Skeletal muscle satellite cell (primary cell): ENCODE results near the gene MPP3.

Source experiments
- H3K27me3 ChIP-seq: 2 replicates; pipeline ENCODE4 v1.7.0; 2013; ENCODE audit warnings: low read length; ENCODE audit not compliant: control insufficient read depth, insufficient read depth
- H3K36me3 ChIP-seq: 2 replicates; pipeline ENCODE4 v1.7.0; 2013; ENCODE audit warnings: mild to moderate bottlenecking, control low read depth, low read length; ENCODE audit not compliant: insufficient read depth
- H3K4me1 ChIP-seq: 2 replicates; pipeline ENCODE4 v1.7.0; 2013; ENCODE audit warnings: low read length; ENCODE audit not compliant: control insufficient read depth, insufficient read depth
- H3K4me2 ChIP-seq: 2 replicates; pipeline ENCODE4 v1.7.0; 2013; ENCODE audit warnings: mild to moderate bottlenecking, low read length
- H3K4me3 ChIP-seq: 2 replicates; pipeline ENCODE4 v1.7.0; 2013; ENCODE audit warnings: low read length
- H3K9ac ChIP-seq: 2 replicates; pipeline ENCODE4 v1.7.0; 2013; ENCODE audit warnings: mild to moderate bottlenecking, low read depth, low read length, moderate library complexity
- H3K9me3 ChIP-seq: replicated peaks from 2 replicates; pipeline ENCODE4 v1.7.0; 2013; ENCODE audit warnings: mild to moderate bottlenecking, control low read depth, low read length

MPP3 gene

DNA sequence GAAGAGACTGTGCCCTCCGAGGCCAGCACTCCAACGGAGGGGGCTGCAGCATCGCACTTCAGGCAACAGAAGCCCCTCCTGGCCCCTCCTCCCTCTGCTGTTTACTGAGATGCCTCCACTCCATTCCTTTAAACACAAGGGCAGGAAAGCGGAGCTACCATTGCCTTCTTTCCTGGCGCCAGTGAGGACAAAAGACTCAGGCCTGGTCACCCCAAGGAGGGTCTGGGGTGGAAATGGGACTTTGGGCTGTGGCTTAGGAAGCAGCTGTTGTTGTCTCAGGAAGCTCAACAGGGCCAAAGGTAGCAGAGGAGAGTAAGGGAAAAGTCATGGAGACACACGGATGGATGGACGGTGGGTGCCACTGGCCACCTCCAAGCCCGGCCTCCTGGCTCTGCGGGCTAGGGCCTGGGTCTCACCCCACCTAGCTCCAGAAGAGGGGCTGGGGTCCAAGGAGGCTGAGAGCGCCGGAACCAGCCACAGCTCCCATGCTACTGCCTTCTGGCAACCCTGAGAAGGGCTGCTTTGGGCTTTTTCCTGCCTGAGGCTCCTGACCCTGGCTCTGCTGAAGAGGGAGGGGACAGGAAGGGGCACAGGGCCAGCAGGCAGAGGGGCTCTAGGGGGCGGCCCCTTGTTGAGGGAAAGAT lies 25.1 kb upstream of the MPP3 start:
- H3K4me1 ChIP-seq: no peaks in the 10 kb centered on the region
- no peak overlapping the region for H3K9ac ChIP-seq
- H3K4me3 ChIP-seq: no peak overlapping the region
- H3K27me3 ChIP-seq: peaks cover 88% of the 10 kb centered on the region
- no peaks in the 10 kb centered on the region for H3K9me3 ChIP-seq
- no peaks in the 10 kb centered on the region for H3K36me3 ChIP-seq
- no peak overlapping the region for H3K4me2 ChIP-seq

DNA sequence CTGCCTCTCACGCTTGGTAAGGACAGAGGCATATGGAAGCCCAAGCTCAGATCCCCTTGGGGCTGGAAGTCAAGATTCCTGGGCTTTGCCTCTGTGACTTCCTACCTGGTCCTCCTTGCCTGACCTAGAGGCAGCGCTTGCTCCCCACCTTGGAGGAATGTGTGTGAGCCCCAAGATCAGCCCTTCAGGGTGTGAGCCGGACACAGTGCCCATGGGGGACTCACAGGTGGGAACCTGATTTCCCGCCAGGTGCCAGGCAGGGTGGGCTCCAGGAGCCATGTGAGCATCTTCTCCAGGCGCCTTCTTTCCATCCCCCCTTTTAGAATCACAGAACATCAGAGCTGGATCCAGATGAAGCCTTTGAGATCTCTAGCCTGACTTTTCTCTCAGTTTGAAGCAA lies 24.2 kb upstream of the MPP3 start:
- H3K4me1 ChIP-seq: no peaks in the 10 kb centered on the region
- H3K4me3 ChIP-seq: no peak overlapping the region
- no peak overlapping the region for H3K9ac ChIP-seq
- no peaks in the 10 kb centered on the region for H3K36me3 ChIP-seq
- peaks cover 88% of the 10 kb centered on the region for H3K27me3 ChIP-seq
- H3K4me2 ChIP-seq: no peak overlapping the region
- H3K9me3 ChIP-seq: no peaks in the 10 kb centered on the region

DNA sequence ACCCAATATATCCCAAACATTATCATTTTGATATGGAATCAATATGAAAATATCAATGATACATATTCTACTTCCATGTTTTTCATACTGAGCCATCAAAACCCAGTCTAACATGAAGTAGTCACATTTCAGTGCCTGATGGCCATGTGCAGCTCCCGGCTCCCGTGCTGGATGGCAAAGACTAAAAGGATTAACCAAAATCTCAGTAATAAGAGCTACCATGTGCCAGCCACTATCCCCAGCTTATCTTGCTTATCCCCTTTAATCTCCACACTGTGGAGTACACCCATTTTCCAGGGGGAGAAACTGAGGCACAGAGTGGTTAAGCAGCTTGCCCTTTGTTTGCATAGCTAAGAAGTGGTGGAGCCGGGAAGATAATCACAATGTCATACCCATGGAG lies 23.2 kb upstream of the MPP3 start:
- Histone ChIP-seq H3K9ac (no peak overlapping the region), H3K4me1 (no peaks in the 10 kb centered on the region), H3K4me3 (no peak overlapping the region), H3K4me2 (no peak overlapping the region), H3K36me3 (no peaks in the 10 kb centered on the region), H3K27me3 (peaks cover 89% of the 10 kb centered on the region), H3K9me3 (no peaks in the 10 kb centered on the region)

DNA sequence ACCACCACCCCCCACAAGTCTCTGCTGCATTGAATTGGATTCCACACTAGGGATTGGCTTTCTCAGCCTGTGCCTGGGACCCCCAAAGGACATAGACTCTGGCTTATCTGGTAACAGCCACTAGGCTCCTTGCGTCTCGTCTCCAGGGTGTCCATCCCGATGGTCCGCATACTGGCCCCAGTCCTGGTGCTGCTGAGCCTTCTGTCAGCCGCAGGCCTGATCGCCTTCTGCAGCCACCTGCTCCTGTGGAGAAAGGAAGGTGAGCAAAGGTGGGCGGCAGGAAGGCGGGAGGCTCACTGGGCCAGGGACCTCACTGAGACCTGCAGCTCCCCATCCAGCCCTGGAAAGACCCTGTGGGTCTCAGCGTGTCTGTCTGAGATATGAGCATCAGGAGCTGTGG lies 22.1 kb upstream of the MPP3 start:
- Histone ChIP-seq H3K4me3 (no peak overlapping the region), H3K9ac (no peak overlapping the region), H3K4me2 (no peak overlapping the region), H3K36me3 (no peaks in the 10 kb centered on the region), H3K4me1 (no peaks in the 10 kb centered on the region), H3K9me3 (no peaks in the 10 kb centered on the region), H3K27me3 (peaks cover 88% of the 10 kb centered on the region)

DNA sequence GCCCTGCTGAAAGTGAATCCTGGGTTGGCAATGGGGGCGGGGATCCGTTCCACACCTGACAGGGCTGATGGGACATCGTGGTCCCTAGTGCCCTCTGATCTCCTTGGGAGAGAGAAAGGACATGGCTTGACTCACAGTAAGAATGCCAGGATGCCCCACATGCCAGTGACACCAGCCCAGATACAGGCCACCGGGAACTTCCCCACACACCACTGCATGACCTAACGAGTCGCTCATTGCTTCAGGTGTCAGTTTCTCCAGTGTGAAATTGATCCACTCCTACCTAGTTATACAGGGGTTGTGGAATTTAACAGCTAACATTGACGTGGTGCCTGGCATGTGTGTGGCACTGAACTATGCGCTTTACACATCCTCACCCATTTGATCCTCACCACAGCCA lies 21.6 kb upstream of the MPP3 start:
- no peaks in the 10 kb centered on the region for H3K36me3 ChIP-seq
- no peak overlapping the region for H3K4me3 ChIP-seq
- no peak overlapping the region for H3K4me2 ChIP-seq
- H3K27me3 ChIP-seq: peaks cover 90% of the 10 kb centered on the region
- no peaks in the 10 kb centered on the region for H3K9me3 ChIP-seq
- no peaks in the 10 kb centered on the region for H3K4me1 ChIP-seq
- H3K9ac ChIP-seq: no peak overlapping the region

DNA sequence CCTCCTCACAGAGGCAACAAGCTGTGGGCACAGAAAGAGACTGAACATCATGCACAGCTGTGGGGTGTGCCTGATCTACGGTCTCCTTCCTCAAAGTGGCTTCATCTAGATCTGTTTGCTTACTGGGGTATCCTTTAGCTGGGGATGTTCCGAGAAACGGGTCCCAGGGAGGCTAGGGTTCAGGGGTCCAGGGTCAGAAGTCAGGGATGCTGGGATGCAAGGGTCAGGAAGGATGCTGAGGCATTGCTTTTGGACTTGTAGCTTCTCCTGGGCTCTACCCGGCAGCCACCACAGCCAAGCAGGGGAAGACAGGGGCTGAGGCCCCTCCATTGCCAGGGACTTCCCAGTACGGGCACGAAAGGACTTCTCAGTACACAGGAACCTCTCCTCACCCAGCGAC lies 20.6 kb upstream of the MPP3 start:
- no peak overlapping the region for H3K4me3 ChIP-seq
- no peaks in the 10 kb centered on the region for H3K4me1 ChIP-seq
- no peaks in the 10 kb centered on the region for H3K9me3 ChIP-seq
- no peaks in the 10 kb centered on the region for H3K36me3 ChIP-seq
- H3K4me2 ChIP-seq: no peak overlapping the region
- peaks cover 90% of the 10 kb centered on the region for H3K27me3 ChIP-seq
- H3K9ac ChIP-seq: no peak overlapping the region

DNA sequence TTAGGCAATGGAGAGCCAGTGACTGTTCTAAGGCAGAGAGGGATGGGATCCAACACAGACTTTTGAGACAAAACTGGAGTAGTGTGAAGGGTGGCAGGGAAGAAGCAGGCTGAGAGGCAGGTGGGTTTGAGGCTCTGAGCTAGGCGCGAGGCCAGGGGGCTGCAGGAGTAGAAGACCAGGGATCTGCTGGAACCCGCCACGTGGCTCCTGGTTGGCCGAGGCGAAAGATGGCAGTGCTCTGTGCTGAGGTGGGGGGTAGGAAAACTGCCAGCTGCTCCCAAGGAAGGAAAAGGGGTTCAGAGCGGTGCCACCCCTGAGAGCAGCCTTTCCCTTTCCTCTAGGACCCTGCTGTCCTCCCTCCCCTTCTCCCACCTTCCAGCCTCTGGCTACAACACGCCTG lies 19.6 kb upstream of the MPP3 start:
- Histone ChIP-seq H3K27me3 (peaks cover 87% of the 10 kb centered on the region), H3K4me2 (no peak overlapping the region), H3K4me1 (no peaks in the 10 kb centered on the region), H3K9me3 (no peaks in the 10 kb centered on the region), H3K4me3 (no peak overlapping the region), H3K9ac (no peak overlapping the region), H3K36me3 (no peaks in the 10 kb centered on the region)

DNA sequence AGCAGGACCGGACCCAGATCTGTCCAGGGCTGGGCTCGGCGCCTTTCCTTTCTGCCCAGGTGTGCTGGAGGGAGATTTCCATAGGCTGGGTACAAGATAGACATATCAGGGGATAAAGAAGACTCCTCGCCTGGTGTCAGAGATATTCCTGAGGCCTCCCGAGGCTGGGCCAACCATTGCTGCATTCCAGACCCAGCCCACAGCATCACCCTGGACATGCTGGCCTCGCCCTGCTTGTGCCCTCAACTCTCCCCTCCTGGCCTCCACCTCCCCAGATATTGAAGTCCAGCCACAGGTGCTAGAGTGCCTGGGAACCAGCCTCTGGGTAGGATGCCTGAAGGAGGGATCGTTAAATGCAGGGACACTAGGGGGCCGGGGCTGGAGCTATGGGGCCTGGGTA lies 16.2 kb upstream of the MPP3 start:
- no peaks in the 10 kb centered on the region for H3K4me1 ChIP-seq
- no peaks in the 10 kb centered on the region for H3K36me3 ChIP-seq
- no peak overlapping the region for H3K9ac ChIP-seq
- no peaks in the 10 kb centered on the region for H3K9me3 ChIP-seq
- H3K4me2 ChIP-seq: no peak overlapping the region
- H3K27me3 ChIP-seq: peaks cover 56% of the 10 kb centered on the region
- H3K4me3 ChIP-seq: no peak overlapping the region

DNA sequence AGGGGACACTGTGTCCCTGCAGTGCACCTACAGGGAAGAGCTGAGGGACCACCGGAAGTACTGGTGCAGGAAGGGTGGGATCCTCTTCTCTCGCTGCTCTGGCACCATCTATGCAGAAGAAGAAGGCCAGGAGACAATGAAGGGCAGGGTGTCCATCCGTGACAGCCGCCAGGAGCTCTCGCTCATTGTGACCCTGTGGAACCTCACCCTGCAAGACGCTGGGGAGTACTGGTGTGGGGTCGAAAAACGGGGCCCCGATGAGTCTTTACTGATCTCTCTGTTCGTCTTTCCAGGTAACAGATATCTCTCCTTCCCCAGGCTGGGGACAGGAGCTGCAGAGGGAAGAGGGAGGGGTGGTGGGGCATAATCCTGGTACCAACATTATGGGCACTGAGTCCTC lies 15.7 kb upstream of the MPP3 start:
- Histone ChIP-seq H3K4me3 (no peak overlapping the region), H3K4me1 (no peaks in the 10 kb centered on the region), H3K4me2 (no peak overlapping the region), H3K9me3 (no peaks in the 10 kb centered on the region), H3K27me3 (peaks cover 52% of the 10 kb centered on the region), H3K9ac (no peak overlapping the region), H3K36me3 (no peaks in the 10 kb centered on the region)

DNA sequence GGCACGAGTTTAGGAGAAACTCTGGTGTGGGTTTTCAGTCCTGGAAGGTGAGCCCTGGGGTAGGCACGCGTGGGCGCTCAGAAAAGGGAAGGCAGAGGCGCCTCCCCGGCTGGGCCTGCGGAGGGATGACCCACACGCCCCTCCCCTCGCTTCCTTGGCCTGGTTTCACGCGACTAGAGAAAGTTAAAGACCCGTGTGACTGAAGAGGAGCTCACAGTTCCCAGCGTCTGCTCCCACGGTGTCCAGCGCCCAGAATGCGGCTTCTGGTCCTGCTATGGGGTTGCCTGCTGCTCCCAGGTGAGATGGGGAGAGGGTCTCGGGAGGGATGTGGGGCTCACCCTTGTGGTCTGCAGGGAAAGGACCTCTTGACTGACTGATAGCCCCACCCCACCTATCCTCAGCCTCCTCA lies 14.0 kb upstream of the MPP3 start, which contains the start of gene CD300LG:
TSS of gene CD300LG (plus strand) at position 214 of the 409 bp plus-strand sequence. CDS start at position 255, 41 bp downstream.
- H3K9me3 ChIP-seq: no peaks in the 10 kb centered on the region
- H3K9ac ChIP-seq: no peak within 1 kb of the TSS
- H3K4me2 ChIP-seq: no peak within 1 kb of the TSS
- no peak within 1 kb of the TSS for H3K4me3 ChIP-seq
- peaks cover 37% of the 10 kb centered on the region for H3K27me3 ChIP-seq
- H3K4me1 ChIP-seq: peaks cover 3% of the 10 kb centered on the region
- H3K36me3 ChIP-seq: no peaks in the 10 kb centered on the region

DNA sequence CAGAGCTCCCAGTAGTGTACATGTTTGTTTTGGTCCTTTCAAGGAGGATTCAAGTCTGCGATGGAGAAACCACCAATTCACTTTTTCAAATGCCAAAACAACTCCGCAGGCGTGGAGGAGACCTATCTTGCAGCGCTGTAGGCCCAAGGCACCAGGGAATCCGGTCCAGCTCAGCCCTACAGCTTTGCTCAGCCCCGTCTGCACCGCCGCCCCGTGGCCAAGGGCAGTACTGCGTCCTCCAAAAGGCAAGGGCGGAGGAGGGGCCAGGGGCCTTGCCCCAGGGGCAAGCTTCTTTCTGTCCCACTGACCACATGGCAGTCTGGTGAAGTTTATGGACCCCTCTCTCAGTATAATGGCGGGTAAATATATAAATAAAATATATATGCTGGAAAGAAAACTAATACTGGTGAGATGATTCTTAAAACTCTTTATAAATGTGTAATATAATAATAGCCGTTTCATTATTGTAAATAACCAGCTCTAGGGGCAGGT lies 13.3 kb upstream of the MPP3 start:
- no peak overlapping the region for H3K4me2 ChIP-seq
- peaks cover 33% of the 10 kb centered on the region for H3K27me3 ChIP-seq
- H3K36me3 ChIP-seq: no peaks in the 10 kb centered on the region

DNA sequence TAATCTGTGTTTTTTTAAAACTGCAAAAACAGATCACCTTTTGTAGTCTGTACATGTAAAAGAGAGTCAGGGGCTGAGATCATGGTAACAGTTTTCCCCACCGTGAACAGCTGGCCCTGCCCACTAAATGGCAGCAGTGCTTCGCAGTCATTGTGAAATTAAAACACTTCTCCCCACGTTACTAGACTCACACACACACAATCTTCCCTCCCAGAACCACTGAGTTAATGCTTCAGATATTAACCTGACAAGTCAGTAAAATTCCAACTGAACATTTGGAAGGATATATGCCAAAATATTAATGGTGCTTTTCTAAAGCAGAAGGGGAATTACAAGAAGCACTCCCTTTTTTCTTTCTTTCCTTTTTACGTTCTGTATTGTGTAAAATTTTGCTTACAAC lies 12.8 kb upstream of the MPP3 start:
- peaks cover 12% of the 10 kb centered on the region for H3K4me1 ChIP-seq

More for the DNA sequence above, 13.3 kb upstream of the MPP3 start:
- Histone ChIP-seq H3K4me1 (peaks cover 8% of the 10 kb centered on the region), H3K9ac (no peak overlapping the region), H3K4me3 (no peak overlapping the region), H3K9me3 (no peaks in the 10 kb centered on the region)

More for the DNA sequence above, 12.8 kb upstream of the MPP3 start:
- Histone ChIP-seq H3K9me3 (no peaks in the 10 kb centered on the region), H3K27me3 (peaks cover 31% of the 10 kb centered on the region), H3K4me3 (no peak overlapping the region), H3K36me3 (no peaks in the 10 kb centered on the region), H3K4me2 (no peak overlapping the region), H3K9ac (no peak overlapping the region)
